Neural cell (in vitro differentiated cells): ENCODE measurements around the gene FDXACB1. TPM values are rescaled to one million over a fixed set of nuclear protein-coding genes. Genes with fewer than 3 reads are reported as not detected.

Experiments
- H2AFZ ChIP-seq: fragments of 200-600, 300-800 bp; sonication (generic), shearing (Covaris generic); 2 replicates; pipeline ENCODE4 v1.6.0; 2014; ENCODE audit warnings: low read depth, mild to moderate bottlenecking, antibody characterized with exemption, low read length, moderate library complexity
- H3F3A ChIP-seq: fragments of 200-600 bp; shearing (Covaris generic); 2 replicates; pipeline ENCODE4 v1.6.1; 2016; ENCODE audit warnings: mild to moderate bottlenecking, moderate library complexity, mixed read lengths, antibody characterized with exemption, low read length; ENCODE audit not compliant: insufficient read depth, poor library complexity, severe bottlenecking
- H3K27ac ChIP-seq: fragments of 200-600, 300-800 bp; sonication (generic), shearing (Covaris generic); 2 replicates; pipeline ENCODE4 v1.5.1; 2014; ENCODE audit warnings: mild to moderate bottlenecking, low read length, moderate library complexity
- H3K27me3 ChIP-seq: fragments of 300-800, 200-600 bp; sonication (generic), shearing (Covaris generic); 2 replicates; pipeline ENCODE4 v1.6.0; 2014; ENCODE audit warnings: mild to moderate bottlenecking, low read depth, low read length, moderate library complexity; ENCODE audit not compliant: insufficient read depth
- H3K36me3 ChIP-seq: fragments of 300-800, 200-600 bp; sonication (generic), shearing (Covaris generic); 2 replicates; pipeline ENCODE4 v1.5.1; 2014; ENCODE audit warnings: mild to moderate bottlenecking, antibody characterized with exemption, low read length, moderate library complexity; ENCODE audit not compliant: insufficient read depth
- H3K4me2 ChIP-seq: fragments of 300-800, 200-600 bp; sonication (generic), shearing (Covaris generic); 2 replicates; pipeline ENCODE4 v1.6.0; 2014; ENCODE audit warnings: mild to moderate bottlenecking, low read length
- H3K4me3 ChIP-seq: fragments of 300-800, 200-600 bp; sonication (generic), shearing (Covaris generic); 2 replicates; pipeline ENCODE4 v1.5.1; 2014; ENCODE audit warnings: mild to moderate bottlenecking, low read length, moderate library complexity
- H3K79me2 ChIP-seq: fragments of 200-600 bp; shearing (Covaris generic); replicated peaks from 2 replicates; pipeline ENCODE4 v1.6.0; 2014; ENCODE audit warnings: mild to moderate bottlenecking, low read length, moderate library complexity; ENCODE audit not compliant: insufficient read depth
- H3K9ac ChIP-seq: fragments of 300-800, 200-600 bp; sonication (generic), shearing (Covaris generic); 2 replicates; pipeline ENCODE4 v1.6.1; 2016; ENCODE audit warnings: mild to moderate bottlenecking, low read length, mixed read lengths
- H3K9me2 ChIP-seq: fragments of 200-600 bp; shearing (Covaris generic); 2 replicates; pipeline ENCODE4 v1.6.1; 2016; ENCODE audit warnings: mild to moderate bottlenecking, low read length, mixed read lengths; ENCODE audit not compliant: insufficient read depth
- H3K9me3 ChIP-seq: fragments of 200-600, 300-800 bp; sonication (generic), shearing (Covaris generic); 2 replicates; pipeline ENCODE4 v1.6.1; 2016; ENCODE audit warnings: mild to moderate bottlenecking, mixed run types, low read length, moderate library complexity, mixed read lengths
- H4K20me1 ChIP-seq: fragments of 200-600 bp; shearing (Covaris generic); 2 replicates; pipeline ENCODE4 v1.6.1; 2016; ENCODE audit warnings: mild to moderate bottlenecking, mixed run types; ENCODE audit not compliant: insufficient read depth
- CTCF ChIP-seq: fragments of 450-650 bp; IDR thresholded peaks from 2 replicates; pipeline ENCODE4 v1.5.1; 2014; ENCODE audit warnings: antibody characterized with exemption, mild to moderate bottlenecking, moderate library complexity; ENCODE audit not compliant: poor library complexity, severe bottlenecking
- EP300 ChIP-seq: fragments of 450-650 bp; conservative IDR thresholded peaks from 2 replicates; pipeline ENCODE4 v1.6.1; 2014; ENCODE audit warnings: antibody characterized with exemption, mild to moderate bottlenecking, moderate library complexity; ENCODE audit not compliant: poor library complexity, severe bottlenecking
- EZH2 ChIP-seq: fragments of 200-600, 300-800 bp; shearing (Covaris generic), sonication (generic); IDR thresholded peaks from 2 replicates; pipeline ENCODE4 v1.6.1; 2014; ENCODE audit warnings: antibody characterized with exemption, low read length, borderline replicate concordance, mild to moderate bottlenecking; ENCODE audit not compliant: insufficient read depth, poor library complexity, severe bottlenecking
- MXI1 ChIP-seq: fragments of 450-650 bp; conservative IDR thresholded peaks from 2 replicates; pipeline ENCODE4 v1.6.1; 2014; ENCODE audit warnings: antibody characterized with exemption, mild to moderate bottlenecking; ENCODE audit not compliant: poor library complexity, severe bottlenecking
- POLR2AphosphoS5 ChIP-seq: IDR thresholded peaks from 2 replicates; pipeline ENCODE4 v1.6.1; 2012
- RAD21 ChIP-seq: fragments of 450-650 bp; conservative IDR thresholded peaks from 2 replicates; pipeline ENCODE4 v1.6.1; 2014; ENCODE audit warnings: antibody characterized with exemption, mild to moderate bottlenecking, moderate library complexity
- REST ChIP-seq: IDR thresholded peaks from 2 replicates; pipeline ENCODE4 v1.6.1; 2012; ENCODE audit warnings: borderline replicate concordance
- SMC3 ChIP-seq: fragments of 450-650 bp; conservative IDR thresholded peaks from 2 replicates; pipeline ENCODE4 v1.6.1; 2014; ENCODE audit warnings: antibody characterized with exemption, mild to moderate bottlenecking, moderate library complexity; ENCODE audit not compliant: poor library complexity
- TAF1 ChIP-seq: IDR thresholded peaks from 2 replicates; pipeline ENCODE4 v1.6.1; 2012; ENCODE audit warnings: low read depth
- polyA plus RNA-seq: library from polyadenylated mRNA; depleted of rRNA; stranded (reverse); fragments of >200 nt; gene quantifications from 2 replicates; pipeline ENCODE4 v1.2.3, GENCODE V29; 2014

The FDXACB1 gene
- polyA plus RNA-seq, 1 donor from 2014 or later = 3.1 TPM

GRCh38 chr11:111852103-111852502 is 26.9 kb downstream of the FDXACB1 start:
- Histone ChIP-seq H3K9me2 (no peaks in the 10 kb centered on the region), H3K9ac (no peak overlapping the region), H2AFZ (no peak overlapping the region), H3K36me3 (no peaks in the 10 kb centered on the region), H3K27me3 (no peaks in the 10 kb centered on the region), H3F3A (peaks cover 3% of the 10 kb centered on the region), H3K4me3 (no peak overlapping the region), H4K20me1 (no peaks in the 10 kb centered on the region), H3K79me2 (no peaks in the 10 kb centered on the region), H3K27ac (no peak overlapping the region), H3K4me2 (no peak overlapping the region), H3K9me3 (no peaks in the 10 kb centered on the region)
- TF ChIP-seq TAF1 (no peak), EP300 (no peak), RAD21 (no peak), CTCF (no peak), EZH2 (no peak), POLR2AphosphoS5 (no peak), MXI1 (no peak), REST (no peak), SMC3 (no peak)

- Histone ChIP-seq H3K9ac (no peak overlapping the region), H3K9me2 (no peaks in the 10 kb centered on the region), H3K36me3 (no peaks in the 10 kb centered on the region), H3K27ac (no peak overlapping the region), H3K9me3 (no peaks in the 10 kb centered on the region), H2AFZ (no peak overlapping the region), H4K20me1 (no peaks in the 10 kb centered on the region), H3K79me2 (no peaks in the 10 kb centered on the region), H3K27me3 (no peaks in the 10 kb centered on the region), H3K4me3 (no peak overlapping the region), H3K4me2 (no peak overlapping the region), H3F3A (peaks cover 3% of the 10 kb centered on the region)
- TF ChIP-seq SMC3 = peak; percentile 27
- TF ChIP-seq RAD21 = peak; percentile 47
- no peak for TF ChIP-seq POLR2AphosphoS5
- TF ChIP-seq CTCF = peak; percentile 52
These were observed 27.3 kb downstream of the FDXACB1 start for GRCh38 chr11:111851636-111852035.
